SK-N-SH treated with all-trans-retinoic acid at 6 μM for 48 hours (cell line): Measurements from ENCODE around the gene CD200R1.

Experiments used
- ATAC-seq: fragments of 200-7000 bp; cut with Tn5 transposase; 3 replicates; pipeline ENCODE4 v1.9.1; 2020; ENCODE audit warnings: mild to moderate bottlenecking, moderate library complexity
- ARNTL ChIP-seq: fragments of 450-650 bp; formaldehyde crosslinking; IDR thresholded peaks from 2 replicates; pipeline ENCODE4 v1.5.0; 2020; ENCODE audit warnings: low read depth, mild to moderate bottlenecking, moderate library complexity, borderline replicate concordance
- BACH2 ChIP-seq: fragments of 250-450 bp; sonication (Bioruptor Pico); IDR thresholded peaks from 2 replicates; pipeline ENCODE4 v1.9.0; 2021; ENCODE audit warnings: mild to moderate bottlenecking, borderline replicate concordance
- CSDC2 ChIP-seq: fragments of 250-450 bp; sonication (Bioruptor Pico); IDR thresholded peaks from 2 replicates; pipeline ENCODE4 v1.5.0; 2020; ENCODE audit warnings: mild to moderate bottlenecking, moderate library complexity
- CSRNP3 ChIP-seq: fragments of 250-450 bp; sonication (Bioruptor Pico); IDR thresholded peaks from 2 replicates; pipeline ENCODE4 v1.5.1; 2021; ENCODE audit warnings: mild to moderate bottlenecking, moderate library complexity
- ESRRG ChIP-seq: fragments of 250-450 bp; sonication (Bioruptor Pico); IDR thresholded peaks from 2 replicates; pipeline ENCODE4 v1.6.1; 2021; ENCODE audit warnings: mild to moderate bottlenecking
- GLIS3 ChIP-seq: fragments of 250-450 bp; sonication (Bioruptor Pico); IDR thresholded peaks from 2 replicates; pipeline ENCODE4 v1.5.0; 2020; ENCODE audit warnings: mild to moderate bottlenecking, moderate library complexity
- ISL1 ChIP-seq: fragments of 250-450 bp; sonication (Bioruptor Pico); IDR thresholded peaks from 2 replicates; pipeline ENCODE4 v2.1.2; 2022; ENCODE audit warnings: mild to moderate bottlenecking, moderate library complexity
- OSR1 ChIP-seq: fragments of 250-450 bp; sonication (Bioruptor Pico); IDR thresholded peaks from 2 replicates; pipeline ENCODE4 v1.8.0; 2022; ENCODE audit warnings: moderate library complexity, mild to moderate bottlenecking, inconsistent platforms
- PPARA ChIP-seq: fragments of 250-450 bp; sonication (Bioruptor Pico); IDR thresholded peaks from 2 replicates; pipeline ENCODE4 v1.5.0; 2020; ENCODE audit warnings: mild to moderate bottlenecking, borderline replicate concordance
- RARB ChIP-seq: fragments of 250-450 bp; sonication (Bioruptor Pico); IDR thresholded peaks from 2 replicates; pipeline ENCODE4 v1.8.0; 2021; ENCODE audit warnings: mild to moderate bottlenecking, moderate library complexity
- SNAI2 ChIP-seq: fragments of 250-450 bp; sonication (Bioruptor Pico); IDR thresholded peaks from 2 replicates; pipeline ENCODE4 v1.5.0; 2020; ENCODE audit warnings: mild to moderate bottlenecking, moderate library complexity
- TCF4 ChIP-seq: fragments of 250-450 bp; sonication (Bioruptor Pico); IDR thresholded peaks from 2 replicates; pipeline ENCODE4 v1.8.0; 2021; ENCODE audit warnings: mild to moderate bottlenecking, moderate library complexity, borderline replicate concordance
- TSHZ2 ChIP-seq: fragments of 250-450 bp; sonication (Bioruptor Pico); IDR thresholded peaks from 2 replicates; pipeline ENCODE4 v1.5.0; 2020; ENCODE audit warnings: mild to moderate bottlenecking, moderate library complexity
- ZC3H10 ChIP-seq: fragments of 250-450 bp; sonication (Bioruptor Pico); IDR thresholded peaks from 2 replicates; pipeline ENCODE4 v1.5.1; 2021; ENCODE audit warnings: mild to moderate bottlenecking, moderate library complexity
- ZFP3 ChIP-seq: fragments of 250-450 bp; sonication (Bioruptor Pico); IDR thresholded peaks from 2 replicates; pipeline ENCODE4 v1.5.0; 2020; ENCODE audit warnings: mild to moderate bottlenecking, moderate library complexity
- ZFP30 ChIP-seq: fragments of 450-650 bp; formaldehyde crosslinking; IDR thresholded peaks from 2 replicates; pipeline ENCODE4 v1.5.0; 2022; ENCODE audit warnings: mild to moderate bottlenecking, moderate library complexity
- ZNF565 ChIP-seq: fragments of 450-650 bp; formaldehyde crosslinking; conservative IDR thresholded peaks from 2 replicates; pipeline ENCODE4 v1.5.0; 2020; ENCODE audit warnings: low read depth, mild to moderate bottlenecking, moderate library complexity
- ZNF70 ChIP-seq: fragments of 450-650 bp; formaldehyde crosslinking; IDR thresholded peaks from 2 replicates; pipeline ENCODE4 v1.5.0; 2020; ENCODE audit warnings: mild to moderate bottlenecking, moderate library complexity
- TF ChIP-seq, protein P1 (sequence below): fragments of 250-450 bp; sonication (Bioruptor Pico); IDR thresholded peaks from 2 replicates; pipeline ENCODE4 v1.5.1; 2020; ENCODE audit warnings: low read depth, mild to moderate bottlenecking, moderate library complexity
- TF ChIP-seq, protein P2 (sequence below): fragments of 250-450 bp; sonication (Bioruptor Pico); IDR thresholded peaks from 2 replicates; pipeline ENCODE4 v1.8.0; 2020; ENCODE audit warnings: mild to moderate bottlenecking, moderate library complexity, borderline replicate concordance

Gene CD200R1

GRCh38 chr3:112875561-112875960 is 99.3 kb downstream of the CD200R1 start:
- no peak for ATAC-seq
- no peak for TF ChIP-seq OSR1 (CRISPR knock-in tag)
- no peak for TF ChIP-seq RARB (CRISPR knock-in tag)
- no peak for TF ChIP-seq CSRNP3 (CRISPR knock-in tag)
- TF ChIP-seq BACH2 (CRISPR knock-in tag), result no peak
- no peak for TF ChIP-seq ZFP30
- no peak for TF ChIP-seq TSHZ2
- TF ChIP-seq, protein P1, sequence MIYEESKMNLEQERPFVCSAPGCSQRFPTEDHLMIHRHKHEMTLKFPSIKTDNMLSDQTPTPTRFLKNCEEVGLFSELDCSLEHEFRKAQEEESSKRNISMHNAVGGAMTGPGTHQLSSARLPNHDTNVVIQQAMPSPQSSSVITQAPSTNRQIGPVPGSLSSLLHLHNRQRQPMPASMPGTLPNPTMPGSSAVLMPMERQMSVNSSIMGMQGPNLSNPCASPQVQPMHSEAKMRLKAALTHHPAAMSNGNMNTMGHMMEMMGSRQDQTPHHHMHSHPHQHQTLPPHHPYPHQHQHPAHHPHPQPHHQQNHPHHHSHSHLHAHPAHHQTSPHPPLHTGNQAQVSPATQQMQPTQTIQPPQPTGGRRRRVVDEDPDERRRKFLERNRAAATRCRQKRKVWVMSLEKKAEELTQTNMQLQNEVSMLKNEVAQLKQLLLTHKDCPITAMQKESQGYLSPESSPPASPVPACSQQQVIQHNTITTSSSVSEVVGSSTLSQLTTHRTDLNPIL, result no peak
- TF ChIP-seq ARNTL (CRISPR knock-in tag), result no peak
- no peak for TF ChIP-seq PPARA
- TF ChIP-seq ZNF565 (CRISPR knock-in tag), result no peak
- TF ChIP-seq ISL1 (CRISPR knock-in tag), result no peak
- no peak for TF ChIP-seq ESRRG (CRISPR knock-in tag)
- TF ChIP-seq, all 23 proteins: peak for 0

DNA sequence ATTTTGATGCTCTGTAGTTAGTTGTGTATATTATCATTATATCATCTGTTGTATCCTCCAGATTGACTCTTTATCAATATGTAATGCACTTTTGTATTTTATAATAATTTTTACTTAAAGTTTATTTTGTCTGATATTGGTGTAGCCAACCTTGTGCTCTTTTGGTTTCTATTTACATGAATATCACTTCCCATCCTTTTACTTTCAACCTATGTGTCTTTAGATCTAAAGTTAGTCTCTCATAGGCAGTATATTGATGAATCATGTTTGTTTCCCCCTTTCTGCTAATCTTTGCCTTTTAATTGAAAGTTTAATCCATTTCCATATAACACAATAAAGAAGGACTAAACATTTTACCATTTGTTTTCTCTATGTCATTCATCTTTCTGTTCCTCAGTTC is 100.2 kb downstream of the CD200R1 start:
- no peak for ATAC-seq

GRCh38 chr3:112873632-112874031 is 101.3 kb downstream of the CD200R1 start:
- ATAC-seq, result no peak

More for the DNA sequence above, 100.2 kb downstream of the CD200R1 start:
- TF ChIP-seq ZC3H10 (CRISPR knock-in tag) (no peak), OSR1 (CRISPR knock-in tag) (no peak), SNAI2 (no peak)

DNA sequence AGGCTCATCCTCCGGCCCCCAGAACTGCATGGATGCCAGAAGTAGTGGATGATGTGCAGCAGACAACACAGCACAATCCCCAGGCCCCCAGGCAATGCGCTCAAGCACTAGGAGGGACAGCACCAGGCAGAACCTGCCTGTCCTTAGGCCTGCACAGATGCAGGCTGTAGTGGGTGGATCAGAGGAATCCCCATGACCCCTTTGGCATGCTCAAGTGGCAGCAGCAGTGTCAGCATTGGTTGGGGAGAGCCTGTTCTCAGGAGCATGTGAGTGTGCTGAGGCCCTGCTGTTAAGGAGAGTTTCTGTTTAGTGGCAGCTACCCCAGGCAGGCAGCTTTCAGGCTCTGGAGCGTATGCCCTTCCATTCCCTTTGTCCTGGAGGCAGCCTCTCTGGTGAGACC is 103.2 kb downstream of the CD200R1 start:
- TF ChIP-seq GLIS3 (CRISPR knock-in tag) (no peak), CSRNP3 (CRISPR knock-in tag) (no peak), ESRRG (CRISPR knock-in tag) (no peak)
- TF ChIP-seq, all 23 proteins: peak for 0
- ATAC-seq, result no peak

More at GRCh38 chr3:112873632-112874031, 101.3 kb downstream of the CD200R1 start:
- TF ChIP-seq ZNF70 (CRISPR knock-in tag) (no peak), CSDC2 (CRISPR knock-in tag) (no peak), TCF4 (CRISPR knock-in tag) (no peak), SNAI2 (no peak), OSR1 (CRISPR knock-in tag) (no peak), ZFP3 (CRISPR knock-in tag) (no peak), BACH2 (CRISPR knock-in tag) (no peak), RARB (CRISPR knock-in tag) (no peak), ARNTL (CRISPR knock-in tag) (no peak), ZFP30 (no peak), PPARA (no peak)
- TF ChIP-seq, protein P1, result no peak
- TF ChIP-seq, protein P2, sequence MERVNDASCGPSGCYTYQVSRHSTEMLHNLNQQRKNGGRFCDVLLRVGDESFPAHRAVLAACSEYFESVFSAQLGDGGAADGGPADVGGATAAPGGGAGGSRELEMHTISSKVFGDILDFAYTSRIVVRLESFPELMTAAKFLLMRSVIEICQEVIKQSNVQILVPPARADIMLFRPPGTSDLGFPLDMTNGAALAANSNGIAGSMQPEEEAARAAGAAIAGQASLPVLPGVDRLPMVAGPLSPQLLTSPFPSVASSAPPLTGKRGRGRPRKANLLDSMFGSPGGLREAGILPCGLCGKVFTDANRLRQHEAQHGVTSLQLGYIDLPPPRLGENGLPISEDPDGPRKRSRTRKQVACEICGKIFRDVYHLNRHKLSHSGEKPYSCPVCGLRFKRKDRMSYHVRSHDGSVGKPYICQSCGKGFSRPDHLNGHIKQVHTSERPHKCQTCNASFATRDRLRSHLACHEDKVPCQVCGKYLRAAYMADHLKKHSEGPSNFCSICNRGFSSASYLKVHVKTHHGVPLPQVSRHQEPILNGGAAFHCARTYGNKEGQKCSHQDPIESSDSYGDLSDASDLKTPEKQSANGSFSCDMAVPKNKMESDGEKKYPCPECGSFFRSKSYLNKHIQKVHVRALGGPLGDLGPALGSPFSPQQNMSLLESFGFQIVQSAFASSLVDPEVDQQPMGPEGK (CRISPR knock-in tag), result no peak
